ENCODE results near the gene TFDP1.

DNA sequence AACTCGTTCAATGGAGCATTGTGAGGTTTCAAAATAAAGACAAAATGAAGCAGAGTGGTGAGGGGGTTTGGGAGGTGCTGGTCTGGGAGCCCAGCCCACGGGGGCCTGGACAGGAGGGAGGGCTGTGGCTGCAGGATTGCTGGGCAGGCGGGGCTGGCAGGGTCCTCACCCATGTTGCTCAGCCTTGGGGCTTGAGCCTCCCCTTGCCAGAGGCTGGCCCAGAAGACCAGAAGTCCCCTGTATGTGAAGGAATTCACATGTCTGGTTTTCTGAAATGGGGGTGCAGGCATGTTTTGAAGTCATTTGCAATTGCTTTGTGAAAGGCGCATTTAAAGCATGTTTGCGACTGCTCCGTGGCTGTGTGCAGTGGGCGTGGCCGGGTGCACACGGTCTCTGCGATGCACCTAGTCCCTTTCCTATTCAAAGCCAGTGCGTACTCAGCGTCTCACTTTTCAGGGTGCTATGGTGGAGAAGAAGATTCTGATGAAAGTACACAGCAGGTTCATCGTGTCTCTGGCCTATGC lies 84.7 kb downstream of the TFDP1 start:
- TF ChIP-seq CTCF (conservative IDR thresholded peaks at IDR 0.05; ENCODE audit: low read depth, low read length): no peak
- no peak for TF ChIP-seq RAD21 (IDR thresholded peaks at IDR 0.05; ENCODE audit: low read length)
- no peak for TF ChIP-seq RCOR1 (IDR thresholded peaks at IDR 0.05; ENCODE audit: insufficient replicate concordance, low read length)
- TF ChIP-seq USF2 (IDR thresholded peaks at IDR 0.05; ENCODE audit: low read depth, low read length): no peak
- no peak for TF ChIP-seq MAZ (IDR thresholded peaks at IDR 0.05; ENCODE audit: borderline replicate concordance, low read depth, low read length)
- TF ChIP-seq POLR2A (IDR thresholded peaks at IDR 0.05; ENCODE audit: low read depth, low read length): no peak
- no peak for TF ChIP-seq SMC3 (IDR thresholded peaks at IDR 0.05; ENCODE audit: low read depth, low read length)
- no peak for TF ChIP-seq CHD1 (IDR thresholded peaks at IDR 0.05; ENCODE audit: low read depth, low read length)
- TF ChIP-seq CEBPB (IDR thresholded peaks at IDR 0.05; ENCODE audit: low read depth, low read length): no peak
- TF ChIP-seq RFX5 (IDR thresholded peaks at IDR 0.05; ENCODE audit: low read depth, low read length): no peak
- TF ChIP-seq NFE2L2 (IDR thresholded peaks at IDR 0.05; ENCODE audit: low read depth, low read length): no peak
- no peak for TF ChIP-seq MAFK (IDR thresholded peaks at IDR 0.05; ENCODE audit: low read depth, low read length)
